Left lung (tissue), 10 donors: ENCODE results near the gene ERC2. TPM values are rescaled to one million over a fixed set of nuclear protein-coding genes. Genes with fewer than 3 reads are reported as not detected.

Experiments
- ATAC-seq: fragments of 200-7000 bp; cut with Tn5 transposase; one replicate; pipeline ENCODE4 v1.9.1; 2020; ENCODE audit warnings: moderate library complexity
- DNase-seq, 4 donors: peaks; one replicate each; pipeline ENCODE4 v3.0.0-alpha.2; 2013 to 2020
- H3K27ac ChIP-seq, 2 donors: fragments of 200-600 bp; sonication (generic) in 1 of 2; one replicate each; pipeline versions ENCODE4 v1.5.0 to v1.8.0; 2020 to 2021
- H3K27me3 ChIP-seq, 2 donors: fragments of 200-600 bp; sonication (generic) in 1 of 2; one replicate each; pipeline versions ENCODE4 v1.5.0 to v1.8.0; 2020 to 2021
- H3K36me3 ChIP-seq, 2 donors: fragments of 200-600 bp; sonication (generic) in 1 of 2; one replicate each; pipeline versions ENCODE4 v1.5.0 to v1.8.0; 2020 to 2021
- H3K4me1 ChIP-seq, 2 donors: fragments of 200-600 bp; one replicate each; pipeline ENCODE4 v1.8.0; 2021
- H3K4me3 ChIP-seq, 2 donors: fragments of 200-600 bp; sonication (generic) in 1 of 2; one replicate each; pipeline versions ENCODE4 v1.5.0 to v1.8.0; 2020 to 2021; ENCODE audit warnings: mild to moderate bottlenecking in 1 of 2
- H3K9me3 ChIP-seq, 2 donors: fragments of 200-600 bp; sonication (generic) in 1 of 2; one replicate each; pipeline versions ENCODE4 v1.5.0 to v1.8.0; 2020 to 2021
- CTCF ChIP-seq, 2 donors: fragments of 200-600 bp; sonication (generic) in 1 of 2; IDR thresholded peaks; one replicate each; pipeline versions ENCODE4 v1.5.0 to v1.8.0; 2021; ENCODE audit warnings: antibody characterized with exemption in 2 of 2
- intact Hi-C, 2 donors: fragments of 100-400 bp; cut with DNase I; formaldehyde crosslinking; loops; one replicate each; pipeline versions ENCODE4 v1.11.2 to v1.14.2; 2022
- polyA plus RNA-seq, 6 donors: library from polyadenylated mRNA; unstranded; fragments of 120-200 nt; gene quantifications; one replicate each; pipeline ENCODE4 v1.2.1, GENCODE V29; 2013; ENCODE audit not compliant: insufficient read length in 6 of 6
- total RNA-seq, 2 donors: library from RNA; stranded (reverse); fragmentation: NEBNext Ultra II Directional; extraction: Animal tissue kit (Norgen Biotek cat#: 25700); gene quantifications; one replicate each; pipeline ENCODE4 v1.2.1, GENCODE V29; 2021
- donor health status: DM: no; HTN: yes; CAD: no.
- donor health status: DM: no; HTN: no; CAD: no.

ERC2 gene
- total and polyA plus RNA-seq, 8 donors, result 1.6 to 3.3 (median 2.1) TPM

GRCh38 chr3:56118968-56119367 lies 349.3 kb downstream of the ERC2 start:
- Histone ChIP-seq H3K27me3 (no peaks in the 10 kb centered on the region), H3K4me1 (no peaks in the 10 kb centered on the region), H3K4me3 (no peak overlapping the region), H3K36me3 (no peaks in the 10 kb centered on the region), H3K9me3 (peaks cover 0 to 18% of the 10 kb centered on the region in 2 donors), H3K27ac (no peak overlapping the region)
- no peak for ATAC-seq
- no peak for TF ChIP-seq CTCF (IDR thresholded peaks at IDR 0.05)
- no peak for DNase-seq
- intact Hi-C loops, result no loop called here

- H3K4me1 ChIP-seq, result no peaks in the 10 kb centered on the region
- DNase-seq (no peak), ATAC-seq (no peak)
- no peak overlapping the region for H3K4me3 ChIP-seq
- intact Hi-C loops, result no loop called here
- no peaks in the 10 kb centered on the region for H3K27me3 ChIP-seq
- H3K36me3 ChIP-seq, result no peaks in the 10 kb centered on the region
- no peak overlapping the region for H3K27ac ChIP-seq
- no peak for TF ChIP-seq CTCF (IDR thresholded peaks at IDR 0.05)
- peaks cover 0 to 18% of the 10 kb centered on the region in 2 donors for H3K9me3 ChIP-seq
Measured at GRCh38 chr3:56115698-56116097, 352.6 kb downstream of the ERC2 start.

GRCh38 chr3:56115199-56115598 lies 353.1 kb downstream of the ERC2 start:
- intact Hi-C loops, result no loop called here
- H3K27ac ChIP-seq, result no peak overlapping the region
- no peaks in the 10 kb centered on the region for H3K36me3 ChIP-seq
- DNase-seq (no peak), ATAC-seq (no peak)
- TF ChIP-seq CTCF (IDR thresholded peaks at IDR 0.05), result no peak
- H3K4me3 ChIP-seq, result no peak overlapping the region
- peaks cover 0 to 18% of the 10 kb centered on the region in 2 donors for H3K9me3 ChIP-seq
- H3K4me1 ChIP-seq, result no peaks in the 10 kb centered on the region
- no peaks in the 10 kb centered on the region for H3K27me3 ChIP-seq

GRCh38 chr3:56113908-56114307 lies 354.4 kb downstream of the ERC2 start:
- no peaks in the 10 kb centered on the region for H3K27me3 ChIP-seq
- H3K36me3 ChIP-seq, result no peaks in the 10 kb centered on the region
- ATAC-seq, result no peak
- intact Hi-C loops, result no loop called here
- no peak overlapping the region for H3K27ac ChIP-seq
- no peak for TF ChIP-seq CTCF (IDR thresholded peaks at IDR 0.05)
- no peak for DNase-seq
- no peaks in the 10 kb centered on the region for H3K4me1 ChIP-seq
- no peak overlapping the region for H3K4me3 ChIP-seq
- peaks cover 0 to 18% of the 10 kb centered on the region in 2 donors for H3K9me3 ChIP-seq

- H3K4me1 ChIP-seq, result no peaks in the 10 kb centered on the region
- no peaks in the 10 kb centered on the region for H3K36me3 ChIP-seq
- DNase-seq, result no peak
- intact Hi-C loops, result no loop called here
- ATAC-seq, result no peak
- no peak for TF ChIP-seq CTCF (IDR thresholded peaks at IDR 0.05)
- H3K4me3 ChIP-seq, result no peak overlapping the region
- H3K9me3 ChIP-seq, result peaks cover 0 to 18% of the 10 kb centered on the region in 2 donors
- no peak overlapping the region for H3K27ac ChIP-seq
- no peaks in the 10 kb centered on the region for H3K27me3 ChIP-seq
Measured at GRCh38 chr3:56113231-56113630, 355.0 kb downstream of the ERC2 start.
